Measurements from ENCODE around the gene ZFPL1.

ZFPL1 gene

GRCh38 chr11:65107751-65108468 is 23.9 kb downstream of the ZFPL1 start:
- TF ChIP-seq ZNF565 (CRISPR knock-in tag; conservative IDR thresholded peaks at IDR 0.05; ENCODE audit: low read depth), result no peak
- TF ChIP-seq, protein P1, sequence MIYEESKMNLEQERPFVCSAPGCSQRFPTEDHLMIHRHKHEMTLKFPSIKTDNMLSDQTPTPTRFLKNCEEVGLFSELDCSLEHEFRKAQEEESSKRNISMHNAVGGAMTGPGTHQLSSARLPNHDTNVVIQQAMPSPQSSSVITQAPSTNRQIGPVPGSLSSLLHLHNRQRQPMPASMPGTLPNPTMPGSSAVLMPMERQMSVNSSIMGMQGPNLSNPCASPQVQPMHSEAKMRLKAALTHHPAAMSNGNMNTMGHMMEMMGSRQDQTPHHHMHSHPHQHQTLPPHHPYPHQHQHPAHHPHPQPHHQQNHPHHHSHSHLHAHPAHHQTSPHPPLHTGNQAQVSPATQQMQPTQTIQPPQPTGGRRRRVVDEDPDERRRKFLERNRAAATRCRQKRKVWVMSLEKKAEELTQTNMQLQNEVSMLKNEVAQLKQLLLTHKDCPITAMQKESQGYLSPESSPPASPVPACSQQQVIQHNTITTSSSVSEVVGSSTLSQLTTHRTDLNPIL (CRISPR knock-in tag; IDR thresholded peaks at IDR 0.05; ENCODE audit: low read depth), result no peak
- TF ChIP-seq ESRRG (CRISPR knock-in tag; IDR thresholded peaks at IDR 0.05), result no peak
- no peak for TF ChIP-seq ISL1 (CRISPR knock-in tag; IDR thresholded peaks at IDR 0.05)
- TF ChIP-seq OSR1 (CRISPR knock-in tag; IDR thresholded peaks at IDR 0.05), result no peak
- no peak for TF ChIP-seq ZNF70 (CRISPR knock-in tag; IDR thresholded peaks at IDR 0.05)
- TF ChIP-seq ZC3H10 (CRISPR knock-in tag; IDR thresholded peaks at IDR 0.05), result no peak
- no peak for TF ChIP-seq POU6F1 (CRISPR knock-in tag; IDR thresholded peaks at IDR 0.05; ENCODE audit: borderline replicate concordance, low read depth)
- TF ChIP-seq RARB (CRISPR knock-in tag; IDR thresholded peaks at IDR 0.05), result no peak
- no peak for TF ChIP-seq ARNTL (CRISPR knock-in tag; IDR thresholded peaks at IDR 0.05; ENCODE audit: borderline replicate concordance, low read depth)
- TF ChIP-seq TOX (CRISPR knock-in tag; IDR thresholded peaks at IDR 0.05; ENCODE audit: borderline replicate concordance), result no peak
- no peak for TF ChIP-seq PATZ1 (CRISPR knock-in tag; IDR thresholded peaks at IDR 0.05; ENCODE audit: borderline replicate concordance)
- no peak for TF ChIP-seq SNAI2 (CRISPR knock-in tag; IDR thresholded peaks at IDR 0.05)
- TF ChIP-seq PPARA (CRISPR knock-in tag; IDR thresholded peaks at IDR 0.05; ENCODE audit: borderline replicate concordance), result no peak
- no peak for TF ChIP-seq ZFP30 (CRISPR knock-in tag; IDR thresholded peaks at IDR 0.05)
- no peak for TF ChIP-seq CSRNP3 (CRISPR knock-in tag; IDR thresholded peaks at IDR 0.05)
- TF ChIP-seq BACH2 (CRISPR knock-in tag; IDR thresholded peaks at IDR 0.05; ENCODE audit: borderline replicate concordance), result no peak
- TF ChIP-seq TCF4 (CRISPR knock-in tag; IDR thresholded peaks at IDR 0.05; ENCODE audit: borderline replicate concordance), result no peak
- no peak for TF ChIP-seq TSHZ2 (CRISPR knock-in tag; IDR thresholded peaks at IDR 0.05)
- no peak for ATAC-seq

GRCh38 chr11:65108469-65109123 is 24.6 kb downstream of the ZFPL1 start:
- no peak for ATAC-seq
- TF ChIP-seq BACH2 (CRISPR knock-in tag; IDR thresholded peaks at IDR 0.05; ENCODE audit: borderline replicate concordance), result no peak
